Nephron progenitor cell (in vitro differentiated cells): Measurements from ENCODE around the gene SNX6.
"Not testable (repeated sequence)": the region's sequence is repeated elsewhere in the genome, so short reads cannot be mapped to it uniquely, and the experiment has no call there.

Experiments used
- DNase-seq: peaks from one replicate; pipeline ENCODE4 v3.0.0; 2021
- H3K27ac Mint-ChIP-seq: 2 replicates; pipeline ENCODE4 v1.8.0; 2021; ENCODE audit warnings: mild to moderate bottlenecking, moderate library complexity, mixed read lengths
- H3K27me3 Mint-ChIP-seq: 2 replicates; pipeline ENCODE4 v1.8.0; 2021; ENCODE audit warnings: mild to moderate bottlenecking, low read depth, mixed read lengths; ENCODE audit not compliant: poor library complexity
- H3K36me3 Mint-ChIP-seq: 2 replicates; pipeline ENCODE4 v1.8.0; 2021; ENCODE audit warnings: low read depth, mixed read lengths
- H3K4me1 Mint-ChIP-seq: 2 replicates; pipeline ENCODE4 v1.8.0; 2021; ENCODE audit warnings: mixed read lengths
- H3K4me3 Mint-ChIP-seq: 2 replicates; pipeline ENCODE4 v1.8.0; 2021; ENCODE audit warnings: mild to moderate bottlenecking, moderate library complexity, mixed read lengths
- H3K9me3 Mint-ChIP-seq: 2 replicates; pipeline ENCODE4 v1.8.0; 2021; ENCODE audit warnings: mild to moderate bottlenecking, moderate library complexity, mixed read lengths
- CTCF ChIP-seq: fragments of 200-600 bp; sonication (generic); IDR thresholded peaks from 2 replicates; pipeline ENCODE4 v1.5.0; 2021; ENCODE audit warnings: antibody characterized with exemption

SNX6 gene

GRCh38 chr14:34655959-34656358, 26.0 kb upstream of the SNX6 start:
- H3K36me3 Mint-ChIP-seq: no peaks in the 10 kb centered on the region
- peaks cover 4% of the 10 kb centered on the region for H3K9me3 Mint-ChIP-seq
- H3K27ac Mint-ChIP-seq: peak overlapping the region; percentile 7

GRCh38 chr14:34653073-34653472, 23.1 kb upstream of the SNX6 start:
- DNase-seq, H3K27me3 Mint-ChIP-seq, H3K27ac Mint-ChIP-seq, H3K4me3 Mint-ChIP-seq, H3K36me3 Mint-ChIP-seq, H3K9me3 Mint-ChIP-seq, H3K4me1 Mint-ChIP-seq: not testable (repeated sequence)

More at GRCh38 chr14:34655959-34656358, 26.0 kb upstream of the SNX6 start:
- H3K4me3 Mint-ChIP-seq: no peak overlapping the region
- no peaks in the 10 kb centered on the region for H3K27me3 Mint-ChIP-seq
- TF ChIP-seq CTCF: no peak
- H3K4me1 Mint-ChIP-seq: peaks cover 6% of the 10 kb centered on the region
- no peak for DNase-seq

GRCh38 chr14:34652348-34652747, 22.4 kb upstream of the SNX6 start:
- H3K4me3 Mint-ChIP-seq, H3K27me3 Mint-ChIP-seq, H3K9me3 Mint-ChIP-seq, H3K36me3 Mint-ChIP-seq, H3K4me1 Mint-ChIP-seq, H3K27ac Mint-ChIP-seq, DNase-seq: not testable (repeated sequence)

GRCh38 chr14:34650786-34651584, 21.0 kb upstream of the SNX6 start:
- Mint-ChIP-seq H3K27me3 (no peaks in the 10 kb centered on the region), H3K4me3 (no peak overlapping the region), H3K9me3 (no peaks in the 10 kb centered on the region), H3K27ac (no peak overlapping the region), H3K4me1 (peaks cover 4% of the 10 kb centered on the region), H3K36me3 (no peaks in the 10 kb centered on the region)
- DNase-seq: no peak
- TF ChIP-seq CTCF: no peak

- H3K36me3 Mint-ChIP-seq, H3K4me3 Mint-ChIP-seq, H3K4me1 Mint-ChIP-seq, H3K9me3 Mint-ChIP-seq, H3K27ac Mint-ChIP-seq, H3K27me3 Mint-ChIP-seq, DNase-seq: not testable (repeated sequence)
These were observed 20.1 kb upstream of the SNX6 start for GRCh38 chr14:34650006-34650405.

- TF ChIP-seq CTCF: no peak
- Mint-ChIP-seq H3K4me1 (peaks cover 4% of the 10 kb centered on the region), H3K9me3 (no peaks in the 10 kb centered on the region), H3K36me3 (no peaks in the 10 kb centered on the region), H3K27me3 (no peaks in the 10 kb centered on the region), H3K4me3 (no peak overlapping the region), H3K27ac (no peak overlapping the region)
- DNase-seq: no peak
These were observed 19.4 kb upstream of the SNX6 start for GRCh38 chr14:34649344-34649743.

- TF ChIP-seq CTCF: no peak
- Mint-ChIP-seq H3K27me3 (no peaks in the 10 kb centered on the region), H3K9me3 (no peaks in the 10 kb centered on the region), H3K36me3 (no peaks in the 10 kb centered on the region), H3K4me3 (no peak overlapping the region), H3K4me1 (peaks cover 4% of the 10 kb centered on the region), H3K27ac (peak overlapping the region; percentile 81)
- no peak for DNase-seq
These were observed 16.8 kb upstream of the SNX6 start for GRCh38 chr14:34646570-34647255.
